ENCODE results near the gene PIGH.
"Not testable (repeated sequence)": the region's sequence is repeated elsewhere in the genome, so short reads cannot be mapped to it uniquely, and the experiment has no call there.

The PIGH gene

DNA sequence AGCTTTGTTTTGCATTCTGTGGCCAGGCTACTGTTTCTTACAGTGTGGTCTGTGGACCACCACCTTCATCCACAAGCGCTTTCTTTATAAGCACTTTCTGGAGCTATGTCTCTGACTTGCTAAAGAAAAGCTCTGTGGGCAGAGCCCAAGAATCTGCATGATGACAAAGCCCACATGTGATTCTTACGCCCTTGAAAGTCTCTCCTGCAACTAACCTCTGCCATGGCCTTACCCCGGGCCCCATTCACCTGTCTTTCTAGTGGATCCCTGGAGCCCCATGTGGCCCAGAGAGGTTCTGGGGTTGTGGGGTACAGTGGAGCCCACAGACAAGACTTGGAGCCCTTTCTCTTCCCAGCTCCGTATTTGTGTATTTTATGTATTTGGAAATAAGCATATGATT, 50.3 kb downstream of the PIGH start (continued):
- TF ChIP-seq, protein P1, sequence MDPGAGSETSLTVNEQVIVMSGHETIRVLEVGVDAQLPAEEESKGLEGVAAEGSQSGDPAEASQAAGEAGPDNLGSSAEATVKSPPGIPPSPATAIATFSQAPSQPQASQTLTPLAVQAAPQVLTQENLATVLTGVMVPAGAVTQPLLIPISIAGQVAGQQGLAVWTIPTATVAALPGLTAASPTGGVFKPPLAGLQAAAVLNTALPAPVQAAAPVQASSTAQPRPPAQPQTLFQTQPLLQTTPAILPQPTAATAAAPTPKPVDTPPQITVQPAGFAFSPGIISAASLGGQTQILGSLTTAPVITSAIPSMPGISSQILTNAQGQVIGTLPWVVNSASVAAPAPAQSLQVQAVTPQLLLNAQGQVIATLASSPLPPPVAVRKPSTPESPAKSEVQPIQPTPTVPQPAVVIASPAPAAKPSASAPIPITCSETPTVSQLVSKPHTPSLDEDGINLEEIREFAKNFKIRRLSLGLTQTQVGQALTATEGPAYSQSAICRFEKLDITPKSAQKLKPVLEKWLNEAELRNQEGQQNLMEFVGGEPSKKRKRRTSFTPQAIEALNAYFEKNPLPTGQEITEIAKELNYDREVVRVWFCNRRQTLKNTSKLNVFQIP (CRISPR knock-in tag; IDR thresholded peaks at IDR 0.05; ENCODE audit: borderline replicate concordance, low read depth) = no peak
- TF ChIP-seq TOX (CRISPR knock-in tag; IDR thresholded peaks at IDR 0.05; ENCODE audit: borderline replicate concordance) (no peak), ZNF70 (CRISPR knock-in tag; IDR thresholded peaks at IDR 0.05) (no peak), ZFP3 (CRISPR knock-in tag; IDR thresholded peaks at IDR 0.05) (no peak)

DNA sequence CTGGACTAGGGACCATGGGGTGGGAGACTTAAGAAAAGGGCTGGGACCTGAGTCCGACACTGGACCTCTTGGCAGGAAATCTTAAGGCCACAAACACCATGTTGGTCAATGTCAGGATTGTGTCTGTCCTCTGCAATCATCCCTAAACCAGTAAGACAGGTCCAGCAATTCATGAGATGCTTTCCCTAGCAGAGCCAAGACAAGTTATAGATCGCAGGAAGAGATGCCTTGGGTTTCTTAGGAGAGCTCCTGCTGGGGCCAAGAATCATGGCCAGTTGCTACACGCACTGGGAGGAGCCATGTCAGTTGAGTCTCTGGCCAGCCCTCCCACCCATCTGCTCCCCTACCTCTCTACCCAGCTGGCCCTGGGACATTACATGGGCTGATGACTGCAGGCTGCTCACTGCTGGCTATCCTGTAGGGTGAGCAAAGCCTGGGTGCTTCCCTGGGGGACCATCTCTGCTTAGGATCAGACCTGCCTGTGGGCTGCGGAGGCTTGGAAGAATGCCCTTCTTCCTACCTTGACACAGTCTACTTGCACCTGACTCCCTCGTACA, 52.8 kb downstream of the PIGH start:
- TF ChIP-seq TOX (CRISPR knock-in tag; IDR thresholded peaks at IDR 0.05; ENCODE audit: borderline replicate concordance) = no peak
- TF ChIP-seq ARNTL (CRISPR knock-in tag; IDR thresholded peaks at IDR 0.05; ENCODE audit: borderline replicate concordance, low read depth) = no peak
- no peak for ATAC-seq

DNA sequence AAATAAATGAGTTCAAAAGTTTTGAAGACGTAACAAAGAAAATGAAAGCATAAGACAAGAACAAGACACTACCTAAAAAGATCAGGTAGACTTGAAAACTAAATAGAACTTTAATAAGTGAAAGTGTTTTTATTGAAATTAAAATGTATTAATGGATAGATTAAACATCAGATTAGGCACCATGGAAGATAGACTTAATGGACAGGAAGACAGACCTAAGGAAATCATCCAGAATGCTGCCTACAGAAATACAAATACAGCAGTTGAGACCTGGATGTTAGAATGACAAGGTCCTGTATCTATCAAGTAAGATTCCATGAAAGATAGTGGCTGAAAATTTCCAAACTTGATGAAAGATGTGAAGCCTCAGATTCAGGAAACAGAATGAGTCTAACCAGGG, 55.5 kb downstream of the PIGH start:
- ATAC-seq = no peak
- TF ChIP-seq ZFP30 (CRISPR knock-in tag; IDR thresholded peaks at IDR 0.05) (peak; percentile 97), ZNF70 (CRISPR knock-in tag; IDR thresholded peaks at IDR 0.05) (no peak), ESRRG (CRISPR knock-in tag; IDR thresholded peaks at IDR 0.05) (no peak)

DNA sequence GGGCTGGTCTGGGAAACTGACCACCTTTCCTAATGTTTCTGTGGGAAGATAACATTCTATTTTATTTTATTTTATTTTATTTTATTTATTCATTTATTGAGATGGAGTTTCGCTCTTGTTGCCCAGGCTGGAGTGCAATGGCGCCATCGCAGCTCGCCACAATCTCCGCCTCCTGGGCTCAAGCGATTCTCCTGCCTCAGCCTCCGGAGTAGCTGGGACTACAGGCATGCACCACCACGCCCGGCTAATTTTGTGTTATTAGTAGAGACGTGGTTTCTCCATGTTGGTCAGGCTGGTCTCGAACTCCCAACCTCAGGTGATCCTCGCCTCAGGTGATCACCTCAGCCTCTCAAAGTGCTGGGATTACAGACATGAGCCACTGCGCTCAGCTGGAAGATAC, 57.4 kb downstream of the PIGH start:
- ATAC-seq = not testable (repeated sequence)

DNA sequence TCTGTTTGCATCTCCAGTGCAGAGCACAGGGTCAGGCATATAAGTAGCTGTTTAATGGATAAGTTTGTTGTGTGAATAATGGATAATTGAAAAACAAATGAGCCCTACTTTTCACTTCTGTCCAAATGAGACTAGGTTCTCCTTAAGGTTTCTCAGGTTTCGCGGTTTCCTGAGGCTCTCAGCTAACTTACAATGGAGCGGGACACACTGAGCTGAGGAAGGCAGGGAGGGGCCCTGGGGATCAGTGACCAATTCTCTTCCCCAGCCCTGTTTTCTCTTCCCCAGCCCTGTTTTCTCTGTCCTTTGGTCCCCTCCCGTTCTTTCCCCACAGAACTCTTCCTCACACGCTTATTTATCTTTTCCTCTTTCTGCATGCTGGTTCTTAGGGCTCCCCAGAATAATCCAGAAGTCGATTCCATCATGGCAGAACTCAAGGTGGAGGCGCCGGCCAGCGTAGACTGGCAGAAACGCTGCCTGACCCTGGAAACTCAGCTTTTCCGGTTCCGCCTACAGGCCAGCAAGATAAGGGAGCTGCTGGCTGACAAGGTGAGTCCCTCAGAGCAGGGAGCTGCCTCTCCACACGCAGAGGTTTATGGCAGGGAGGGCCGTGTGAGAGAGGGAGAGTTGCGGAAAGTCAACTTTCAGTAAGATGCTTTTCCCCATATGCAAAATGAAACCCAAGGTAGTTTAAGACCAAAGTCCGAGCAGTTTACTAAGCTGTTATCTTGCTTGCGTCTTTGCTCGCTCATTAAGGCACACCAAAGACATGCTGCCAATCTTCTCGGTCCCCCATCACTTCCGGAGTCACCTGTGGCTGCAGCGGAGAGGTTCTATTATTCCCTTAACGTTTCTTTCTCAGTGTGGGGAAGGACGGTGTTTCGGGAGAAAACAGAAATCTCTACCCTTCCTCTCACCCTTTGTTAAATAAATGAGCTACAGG, 58.4 kb downstream of the PIGH start:
- TF ChIP-seq, protein P2, sequence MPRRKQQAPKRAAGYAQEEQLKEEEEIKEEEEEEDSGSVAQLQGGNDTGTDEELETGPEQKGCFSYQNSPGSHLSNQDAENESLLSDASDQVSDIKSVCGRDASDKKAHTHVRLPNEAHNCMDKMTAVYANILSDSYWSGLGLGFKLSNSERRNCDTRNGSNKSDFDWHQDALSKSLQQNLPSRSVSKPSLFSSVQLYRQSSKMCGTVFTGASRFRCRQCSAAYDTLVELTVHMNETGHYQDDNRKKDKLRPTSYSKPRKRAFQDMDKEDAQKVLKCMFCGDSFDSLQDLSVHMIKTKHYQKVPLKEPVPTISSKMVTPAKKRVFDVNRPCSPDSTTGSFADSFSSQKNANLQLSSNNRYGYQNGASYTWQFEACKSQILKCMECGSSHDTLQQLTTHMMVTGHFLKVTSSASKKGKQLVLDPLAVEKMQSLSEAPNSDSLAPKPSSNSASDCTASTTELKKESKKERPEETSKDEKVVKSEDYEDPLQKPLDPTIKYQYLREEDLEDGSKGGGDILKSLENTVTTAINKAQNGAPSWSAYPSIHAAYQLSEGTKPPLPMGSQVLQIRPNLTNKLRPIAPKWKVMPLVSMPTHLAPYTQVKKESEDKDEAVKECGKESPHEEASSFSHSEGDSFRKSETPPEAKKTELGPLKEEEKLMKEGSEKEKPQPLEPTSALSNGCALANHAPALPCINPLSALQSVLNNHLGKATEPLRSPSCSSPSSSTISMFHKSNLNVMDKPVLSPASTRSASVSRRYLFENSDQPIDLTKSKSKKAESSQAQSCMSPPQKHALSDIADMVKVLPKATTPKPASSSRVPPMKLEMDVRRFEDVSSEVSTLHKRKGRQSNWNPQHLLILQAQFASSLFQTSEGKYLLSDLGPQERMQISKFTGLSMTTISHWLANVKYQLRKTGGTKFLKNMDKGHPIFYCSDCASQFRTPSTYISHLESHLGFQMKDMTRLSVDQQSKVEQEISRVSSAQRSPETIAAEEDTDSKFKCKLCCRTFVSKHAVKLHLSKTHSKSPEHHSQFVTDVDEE (CRISPR knock-in tag; IDR thresholded peaks at IDR 0.05) = no peak
- TF ChIP-seq BACH2 (CRISPR knock-in tag; IDR thresholded peaks at IDR 0.05; ENCODE audit: borderline replicate concordance) (no peak), ZNF70 (CRISPR knock-in tag; IDR thresholded peaks at IDR 0.05) (no peak), ESRRG (CRISPR knock-in tag; IDR thresholded peaks at IDR 0.05) (no peak), SNAI2 (CRISPR knock-in tag; IDR thresholded peaks at IDR 0.05) (no peak), TCF4 (CRISPR knock-in tag; IDR thresholded peaks at IDR 0.05; ENCODE audit: borderline replicate concordance) (no peak), ZC3H10 (CRISPR knock-in tag; IDR thresholded peaks at IDR 0.05) (no peak), ZNF565 (CRISPR knock-in tag; conservative IDR thresholded peaks at IDR 0.05; ENCODE audit: low read depth) (no peak), CSDC2 (CRISPR knock-in tag; IDR thresholded peaks at IDR 0.05) (no peak), GLIS3 (CRISPR knock-in tag; IDR thresholded peaks at IDR 0.05) (no peak), TOX (CRISPR knock-in tag; IDR thresholded peaks at IDR 0.05; ENCODE audit: borderline replicate concordance) (no peak), ZFP30 (CRISPR knock-in tag; IDR thresholded peaks at IDR 0.05) (no peak), OSR1 (CRISPR knock-in tag; IDR thresholded peaks at IDR 0.05) (no peak)
- TF ChIP-seq, protein P3, sequence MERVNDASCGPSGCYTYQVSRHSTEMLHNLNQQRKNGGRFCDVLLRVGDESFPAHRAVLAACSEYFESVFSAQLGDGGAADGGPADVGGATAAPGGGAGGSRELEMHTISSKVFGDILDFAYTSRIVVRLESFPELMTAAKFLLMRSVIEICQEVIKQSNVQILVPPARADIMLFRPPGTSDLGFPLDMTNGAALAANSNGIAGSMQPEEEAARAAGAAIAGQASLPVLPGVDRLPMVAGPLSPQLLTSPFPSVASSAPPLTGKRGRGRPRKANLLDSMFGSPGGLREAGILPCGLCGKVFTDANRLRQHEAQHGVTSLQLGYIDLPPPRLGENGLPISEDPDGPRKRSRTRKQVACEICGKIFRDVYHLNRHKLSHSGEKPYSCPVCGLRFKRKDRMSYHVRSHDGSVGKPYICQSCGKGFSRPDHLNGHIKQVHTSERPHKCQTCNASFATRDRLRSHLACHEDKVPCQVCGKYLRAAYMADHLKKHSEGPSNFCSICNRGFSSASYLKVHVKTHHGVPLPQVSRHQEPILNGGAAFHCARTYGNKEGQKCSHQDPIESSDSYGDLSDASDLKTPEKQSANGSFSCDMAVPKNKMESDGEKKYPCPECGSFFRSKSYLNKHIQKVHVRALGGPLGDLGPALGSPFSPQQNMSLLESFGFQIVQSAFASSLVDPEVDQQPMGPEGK (CRISPR knock-in tag; IDR thresholded peaks at IDR 0.05; ENCODE audit: borderline replicate concordance) = no peak
- TF ChIP-seq, protein P4, sequence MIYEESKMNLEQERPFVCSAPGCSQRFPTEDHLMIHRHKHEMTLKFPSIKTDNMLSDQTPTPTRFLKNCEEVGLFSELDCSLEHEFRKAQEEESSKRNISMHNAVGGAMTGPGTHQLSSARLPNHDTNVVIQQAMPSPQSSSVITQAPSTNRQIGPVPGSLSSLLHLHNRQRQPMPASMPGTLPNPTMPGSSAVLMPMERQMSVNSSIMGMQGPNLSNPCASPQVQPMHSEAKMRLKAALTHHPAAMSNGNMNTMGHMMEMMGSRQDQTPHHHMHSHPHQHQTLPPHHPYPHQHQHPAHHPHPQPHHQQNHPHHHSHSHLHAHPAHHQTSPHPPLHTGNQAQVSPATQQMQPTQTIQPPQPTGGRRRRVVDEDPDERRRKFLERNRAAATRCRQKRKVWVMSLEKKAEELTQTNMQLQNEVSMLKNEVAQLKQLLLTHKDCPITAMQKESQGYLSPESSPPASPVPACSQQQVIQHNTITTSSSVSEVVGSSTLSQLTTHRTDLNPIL (CRISPR knock-in tag; IDR thresholded peaks at IDR 0.05; ENCODE audit: low read depth) = no peak
- TF ChIP-seq, protein P5, sequence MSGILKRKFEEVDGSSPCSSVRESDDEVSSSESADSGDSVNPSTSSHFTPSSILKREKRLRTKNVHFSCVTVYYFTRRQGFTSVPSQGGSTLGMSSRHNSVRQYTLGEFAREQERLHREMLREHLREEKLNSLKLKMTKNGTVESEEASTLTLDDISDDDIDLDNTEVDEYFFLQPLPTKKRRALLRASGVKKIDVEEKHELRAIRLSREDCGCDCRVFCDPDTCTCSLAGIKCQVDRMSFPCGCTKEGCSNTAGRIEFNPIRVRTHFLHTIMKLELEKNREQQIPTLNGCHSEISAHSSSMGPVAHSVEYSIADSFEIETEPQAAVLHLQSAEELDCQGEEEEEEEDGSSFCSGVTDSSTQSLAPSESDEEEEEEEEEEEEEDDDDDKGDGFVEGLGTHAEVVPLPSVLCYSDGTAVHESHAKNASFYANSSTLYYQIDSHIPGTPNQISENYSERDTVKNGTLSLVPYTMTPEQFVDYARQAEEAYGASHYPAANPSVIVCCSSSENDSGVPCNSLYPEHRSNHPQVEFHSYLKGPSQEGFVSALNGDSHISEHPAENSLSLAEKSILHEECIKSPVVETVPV (CRISPR knock-in tag; IDR thresholded peaks at IDR 0.05) = no peak
- TF ChIP-seq, protein P1 (CRISPR knock-in tag; IDR thresholded peaks at IDR 0.05; ENCODE audit: borderline replicate concordance, low read depth) = no peak
- ATAC-seq = no peak

All from SK-N-SH treated with all-trans-retinoic acid at 6 μM for 48 hours (cell line).